HG03097 (cell line): ENCODE data around the gene SIPA1L3.
A peak's percentile ranks its signal among the peaks of the same experiment; 100 is the strongest.

Experiments
- ATAC-seq: cut with Tn5 transposase; IDR thresholded peaks from one replicate; pipeline ENCODE4 v1.9.1; 2021; ENCODE audit not compliant: unreplicated experiment, low FRiP score

SIPA1L3 gene

GRCh38 chr19:37991176-37991835, 84.3 kb downstream of the SIPA1L3 start:
- ATAC-seq = no peak

- no peak for ATAC-seq
Measured at GRCh38 chr19:37991841-37992248, 84.8 kb downstream of the SIPA1L3 start.

DNA sequence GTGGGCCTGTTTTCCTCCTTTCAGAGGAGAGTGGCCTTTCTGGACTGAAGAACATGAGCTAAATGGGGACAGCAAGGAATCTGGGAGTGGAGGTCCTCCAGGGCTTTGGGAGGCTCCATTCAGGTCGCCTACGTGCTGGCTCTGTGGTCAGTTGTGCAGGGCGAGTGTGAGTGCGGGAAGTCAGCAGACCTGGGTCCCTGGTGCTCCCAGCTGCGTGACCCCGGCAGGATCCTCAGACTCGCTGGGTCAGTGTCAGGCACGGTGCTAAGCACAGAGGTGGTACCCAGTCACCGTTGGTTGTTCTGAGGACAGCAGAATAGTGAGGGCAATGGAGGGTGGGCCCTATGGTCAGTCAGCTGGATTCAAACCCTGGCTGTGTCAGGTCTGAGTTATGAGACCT, 85.8 kb downstream of the SIPA1L3 start:
- no peak for ATAC-seq

DNA sequence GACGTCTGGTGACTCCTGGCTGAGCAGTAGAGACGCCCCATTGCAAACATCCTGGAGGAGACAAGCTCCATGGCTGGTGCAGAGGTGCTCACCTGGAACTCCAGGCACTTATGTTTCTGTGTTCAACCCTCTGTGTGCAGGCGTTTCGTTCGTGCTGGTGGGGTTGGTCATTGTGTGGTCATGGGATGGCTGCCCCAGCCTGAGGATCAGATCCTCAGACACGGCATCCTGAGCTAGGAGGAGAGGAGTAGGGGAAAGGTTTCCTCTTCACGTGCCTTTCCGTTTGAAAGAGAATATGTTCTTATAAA, 87.8 kb downstream of the SIPA1L3 start:
- no peak for ATAC-seq

DNA sequence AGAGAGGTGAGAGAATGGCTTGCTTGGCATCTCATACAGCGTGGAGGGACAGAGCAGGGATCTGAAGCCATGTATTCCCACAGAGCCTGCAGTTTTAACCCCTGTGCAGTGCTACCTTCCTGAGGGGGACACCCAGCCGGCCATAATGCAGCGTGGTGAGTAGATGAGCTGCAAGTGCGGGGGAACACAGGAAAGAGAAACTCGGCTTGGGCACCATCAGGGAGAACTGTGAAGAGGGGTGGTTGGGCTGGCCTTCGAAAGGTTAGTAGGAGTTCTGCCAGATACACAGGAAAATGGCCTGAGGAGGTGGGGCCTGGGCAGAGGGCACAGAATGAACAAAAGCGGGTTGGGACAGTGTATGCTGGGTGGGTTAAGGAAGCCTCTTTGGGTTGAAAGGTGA, 88.3 kb downstream of the SIPA1L3 start:
- no peak for ATAC-seq

DNA sequence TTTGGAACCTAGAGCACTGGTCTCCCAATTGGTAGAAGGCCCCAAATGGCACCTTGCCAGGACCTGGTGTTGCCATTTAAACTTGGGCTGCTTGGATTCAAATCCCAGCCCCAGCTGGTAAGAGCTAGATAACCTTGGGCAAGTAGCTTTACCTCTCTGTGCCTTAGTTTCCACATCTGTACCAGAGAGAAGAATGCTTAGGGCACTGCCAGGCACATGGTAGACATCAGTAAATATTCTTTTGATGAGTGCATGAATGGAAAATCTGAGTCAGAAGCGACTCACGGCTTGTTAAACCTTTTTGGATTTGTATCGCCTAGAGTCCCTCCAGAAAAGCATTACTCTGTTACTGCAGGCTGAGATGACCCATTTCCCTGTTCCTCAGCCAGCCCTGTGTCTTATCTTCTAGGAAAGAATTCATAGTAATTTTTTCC, 90.9 kb downstream of the SIPA1L3 start:
- no peak for ATAC-seq

DNA sequence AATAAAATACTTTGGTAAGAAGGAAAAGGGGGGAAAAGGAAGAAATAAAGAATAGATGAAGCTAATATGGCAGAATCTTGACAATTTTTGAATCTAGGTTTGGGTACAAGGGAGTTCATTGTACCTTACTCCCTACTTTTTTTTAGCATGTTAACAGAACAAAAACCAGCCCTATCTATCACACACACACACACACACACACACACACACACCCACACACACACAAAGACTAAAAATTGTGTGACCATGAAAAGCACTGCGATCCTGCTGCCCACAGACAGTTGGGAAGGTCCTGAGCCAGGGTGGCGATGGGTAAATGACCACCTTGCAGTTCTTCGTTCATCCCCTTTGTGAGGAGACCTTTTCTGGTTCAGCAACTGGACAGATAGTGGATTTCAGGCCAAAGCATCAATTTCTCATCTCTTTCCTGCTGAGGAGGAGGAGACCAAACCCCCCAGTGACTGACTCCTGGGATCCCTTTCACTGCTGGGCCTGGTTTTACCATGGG, 91.8 kb downstream of the SIPA1L3 start:
- ATAC-seq = no peak

- no peak for ATAC-seq
Measured at GRCh38 chr19:37999309-38000213, 92.6 kb downstream of the SIPA1L3 start.

GRCh38 chr19:38001158-38001781, 94.3 kb downstream of the SIPA1L3 start:
- no peak for ATAC-seq

DNA sequence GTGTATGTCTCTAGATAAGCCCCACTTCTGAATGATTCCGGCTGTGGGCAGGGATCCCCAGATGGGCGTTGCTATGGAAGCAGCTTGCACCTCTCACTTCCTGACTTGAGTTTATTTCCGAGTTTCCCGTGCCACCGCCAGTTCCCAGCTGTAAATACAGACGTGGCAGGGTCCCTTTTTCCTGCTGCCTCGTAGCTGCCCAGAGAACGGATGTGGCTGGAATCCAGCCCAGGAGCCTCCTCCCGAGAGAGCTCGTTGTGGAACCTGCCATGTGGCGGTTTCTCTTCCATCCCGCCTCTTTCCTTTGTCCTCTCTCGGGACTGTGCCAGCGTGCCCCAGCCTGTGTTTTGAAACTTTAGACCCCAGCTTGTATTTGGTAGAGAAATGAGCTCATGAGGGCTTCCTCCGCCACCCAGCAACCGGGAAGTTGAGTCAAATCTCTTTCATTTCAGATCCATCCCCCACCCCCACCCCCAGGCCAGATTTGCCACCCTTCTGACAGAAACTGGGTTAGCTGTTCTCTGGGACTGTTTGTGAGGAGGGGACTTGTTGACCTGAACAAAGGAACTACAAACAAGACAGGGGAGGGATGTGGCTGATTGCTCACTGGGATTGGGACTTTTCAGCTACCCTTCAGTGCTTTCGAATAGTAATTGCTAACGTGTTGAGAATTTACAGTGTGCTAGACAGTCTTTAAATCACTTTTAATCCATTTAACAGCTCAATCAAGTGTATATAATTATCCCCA, 96.6 kb downstream of the SIPA1L3 start:
- ATAC-seq = no peak

GRCh38 chr19:38004186-38004520, 97.1 kb downstream of the SIPA1L3 start:
- no peak for ATAC-seq

DNA sequence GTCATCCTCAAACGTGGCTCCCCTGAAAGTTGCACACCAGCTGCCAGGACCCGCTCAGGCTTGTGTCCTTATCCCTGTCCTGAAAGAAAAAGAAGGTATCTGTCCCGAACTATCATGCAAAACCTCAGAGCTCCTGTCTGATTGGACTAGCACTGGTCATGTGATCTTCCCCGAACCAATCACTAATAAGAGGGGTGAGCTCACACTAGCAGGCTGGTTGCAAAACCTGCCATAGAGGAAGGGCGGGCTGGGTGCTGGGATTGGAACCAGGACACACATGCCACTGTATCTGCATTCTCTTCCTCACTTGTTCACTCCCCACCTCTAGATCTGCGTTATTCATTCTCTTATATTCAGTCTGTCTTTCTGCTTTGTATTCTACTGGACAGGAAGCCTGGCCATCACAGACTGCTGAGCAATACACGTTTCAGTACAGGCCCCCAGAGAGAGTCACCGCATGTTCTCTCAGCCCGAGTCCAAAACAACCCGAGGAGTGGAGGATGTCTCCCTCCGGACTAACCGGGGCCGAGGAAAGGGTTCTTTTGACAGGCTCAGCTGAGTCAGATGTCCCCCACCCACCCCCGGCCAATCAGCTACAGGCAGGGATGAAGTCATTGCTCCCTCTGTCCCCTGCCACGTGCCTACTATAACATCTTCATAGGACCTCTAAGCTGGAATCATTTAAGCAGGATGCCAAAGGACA, 97.7 kb downstream of the SIPA1L3 start:
- ATAC-seq = peak; percentile 54

DNA sequence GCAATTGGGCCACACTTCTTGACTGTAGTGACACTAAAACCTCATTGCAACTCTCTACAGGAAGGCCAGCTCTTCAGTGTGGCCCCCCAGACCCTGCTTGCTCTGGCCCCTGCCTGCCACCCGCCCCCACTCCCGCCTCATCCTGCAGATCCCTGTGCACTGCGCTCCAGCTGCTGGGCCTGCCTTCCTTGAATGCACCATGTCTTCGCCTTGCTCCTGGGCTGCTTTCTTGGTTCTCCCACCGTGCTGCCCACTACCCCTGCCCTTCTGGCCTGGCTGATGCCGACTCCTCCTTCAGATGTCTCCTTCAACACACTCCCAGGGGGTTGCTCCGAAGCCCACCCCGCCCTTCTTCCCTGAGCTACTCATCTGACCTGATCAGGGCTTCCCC, 98.2 kb downstream of the SIPA1L3 start:
- no peak for ATAC-seq

GRCh38 chr19:38006361-38007045, 99.5 kb downstream of the SIPA1L3 start:
- ATAC-seq = no peak

DNA sequence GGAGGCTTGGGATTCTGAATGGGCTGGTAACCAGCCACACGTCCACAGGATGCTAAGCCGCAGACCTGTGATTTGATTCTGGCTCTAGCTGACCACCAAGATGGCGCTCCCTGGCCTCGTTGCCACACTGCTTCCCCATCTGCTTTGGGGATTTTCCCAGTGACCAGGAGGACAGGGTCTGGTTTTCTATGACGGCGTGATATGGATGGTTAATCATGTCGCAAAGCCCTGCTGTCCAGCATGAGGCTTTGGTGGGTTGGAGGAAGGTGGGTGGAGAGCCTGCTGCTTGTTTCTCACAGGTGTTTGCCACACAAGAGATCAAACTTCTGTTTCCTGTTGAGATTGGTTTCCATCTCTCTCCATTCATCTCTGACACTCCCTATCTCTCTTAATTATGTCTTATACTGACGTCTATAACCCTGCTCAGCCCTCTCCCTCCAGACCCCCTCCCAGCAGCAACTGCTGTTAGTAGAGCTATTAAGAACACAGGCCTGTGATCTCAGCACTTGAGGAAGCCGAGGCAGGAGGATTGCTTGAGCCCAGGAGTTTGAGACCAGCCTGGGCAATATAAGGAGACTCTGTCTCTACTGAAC, 102.7 kb downstream of the SIPA1L3 start:
- ATAC-seq = no peak

- ATAC-seq = no peak
Measured at GRCh38 chr19:38011426-38011825, 104.4 kb downstream of the SIPA1L3 start.

- ATAC-seq = no peak
Measured at GRCh38 chr19:38012290-38012689, 105.3 kb downstream of the SIPA1L3 start.

- no peak for ATAC-seq
Measured at GRCh38 chr19:38012944-38013343, 105.9 kb downstream of the SIPA1L3 start.

GRCh38 chr19:38013913-38014580, 107.0 kb downstream of the SIPA1L3 start:
- no peak for ATAC-seq
